A673 (cell line): ENCODE measurements around the gene SPATA25. TPM values are rescaled to one million over a fixed set of nuclear protein-coding genes. Genes with fewer than 3 reads are reported as not detected.

ENCODE experiments used
- BruUV-seq: library from RNA; stranded (reverse); fragments of 400-500 nt; replicated peaks from 2 replicates; lab custom pipeline; 2021; lab: Mats Ljungman, UMichigan
- CTCF ChIA-PET: fragments of 300-600 bp; sonication (Branson Sonifier 250); formaldehyde crosslinking; loops from one replicate; lab custom pipeline; 2022; ENCODE audit warnings: antibody characterized with exemption; lab: Charles Lee
- POLR2A ChIA-PET: fragments of 300-600 bp; sonication (Branson Sonifier 250); formaldehyde crosslinking; loops from one replicate; lab custom pipeline; 2022; ENCODE audit warnings: antibody characterized with exemption; ENCODE audit not compliant: low non-redundant PET; lab: Charles Lee
- DNase-seq: peaks from one replicate; pipeline ENCODE4 v3.0.0-alpha.2; 2015; ENCODE audit warnings: low spot score
- H3K27ac ChIP-seq: fragments of 200-600 bp; sonication (generic); 2 replicates; pipeline ENCODE4 v1.5.1; 2016; ENCODE audit warnings: mixed run types, low read depth, mild to moderate bottlenecking, mixed read lengths, antibody characterized with exemption, low read length; ENCODE audit not compliant: poor library complexity, severe bottlenecking
- H3K27me3 ChIP-seq: fragments of 200-600 bp; sonication (generic); replicated peaks from 2 replicates; pipeline ENCODE4 v1.6.1; 2017; ENCODE audit warnings: mixed run types, low read depth, mild to moderate bottlenecking, mixed read lengths, antibody characterized with exemption, low read length; ENCODE audit not compliant: insufficient read depth, poor library complexity
- H3K36me3 ChIP-seq: fragments of 200-600 bp; sonication (generic); 2 replicates; pipeline ENCODE4 v1.6.1; 2016; ENCODE audit warnings: mixed run types, mild to moderate bottlenecking, mixed read lengths, antibody characterized with exemption, low read length; ENCODE audit not compliant: insufficient read depth, poor library complexity, severe bottlenecking
- H3K4me1 ChIP-seq: fragments of 200-600 bp; sonication (generic); 2 replicates; pipeline ENCODE4 v1.6.1; 2017; ENCODE audit warnings: mixed run types, mild to moderate bottlenecking, mixed read lengths, antibody characterized with exemption, low read length; ENCODE audit not compliant: insufficient read depth, poor library complexity, severe bottlenecking
- H3K4me3 ChIP-seq: fragments of 200-600 bp; sonication (generic); 2 replicates; pipeline ENCODE4 v1.5.1; 2016; ENCODE audit warnings: low read depth, mixed run types, mild to moderate bottlenecking, mixed read lengths, low read length; ENCODE audit not compliant: poor library complexity, severe bottlenecking
- H3K9me3 ChIP-seq: fragments of 200-600 bp; sonication (generic); 2 replicates; pipeline ENCODE4 v1.6.1; 2016; ENCODE audit warnings: mixed run types, low read depth, mild to moderate bottlenecking, mixed read lengths, antibody characterized with exemption, low read length; ENCODE audit not compliant: poor library complexity, severe bottlenecking
- EZH2 ChIP-seq: fragments of 200-600 bp; sonication (generic); IDR thresholded peaks from 2 replicates; pipeline ENCODE4 v1.6.1; 2017; ENCODE audit warnings: borderline replicate concordance, low read depth, mild to moderate bottlenecking, mixed read lengths, antibody characterized with exemption, low read length; ENCODE audit not compliant: poor library complexity, severe bottlenecking
- intact Hi-C: fragments of 100-400 bp; cut with micrococcal nuclease; formaldehyde crosslinking; loops from one replicate; pipeline ENCODE4 v1.10.0; 2022; ENCODE audit not compliant: unreplicated experiment
- total RNA-seq: library from RNA; stranded (reverse); gene quantifications from 2 replicates; pipeline ENCODE4 v1.2.3, GENCODE V29; 2021
- TF ChIP-seq, protein P1 (sequence below): fragments of 300-800, 200-600 bp; sonication (generic); conservative IDR thresholded peaks from 2 replicates; pipeline ENCODE4 v1.5.1; 2017; ENCODE audit warnings: low read depth, mild to moderate bottlenecking, antibody characterized with exemption, low read length, moderate library complexity, mixed read lengths

The SPATA25 gene
- total RNA-seq, 1 experiment from 2014 or later = 1.9 TPM

GRCh38 chr20:45850238-45850637, 37.2 kb downstream of the SPATA25 start:
- intact Hi-C loops = no loop called here
- no peak overlapping the region for H3K27ac ChIP-seq
- H3K27me3 ChIP-seq = no peaks in the 10 kb centered on the region
- ChIA-PET CTCF (no interaction called here), POLR2A (no interaction called here)
- peaks cover 6% of the 10 kb centered on the region for H3K36me3 ChIP-seq
- DNase-seq = no peak
- TF ChIP-seq, protein P1, sequence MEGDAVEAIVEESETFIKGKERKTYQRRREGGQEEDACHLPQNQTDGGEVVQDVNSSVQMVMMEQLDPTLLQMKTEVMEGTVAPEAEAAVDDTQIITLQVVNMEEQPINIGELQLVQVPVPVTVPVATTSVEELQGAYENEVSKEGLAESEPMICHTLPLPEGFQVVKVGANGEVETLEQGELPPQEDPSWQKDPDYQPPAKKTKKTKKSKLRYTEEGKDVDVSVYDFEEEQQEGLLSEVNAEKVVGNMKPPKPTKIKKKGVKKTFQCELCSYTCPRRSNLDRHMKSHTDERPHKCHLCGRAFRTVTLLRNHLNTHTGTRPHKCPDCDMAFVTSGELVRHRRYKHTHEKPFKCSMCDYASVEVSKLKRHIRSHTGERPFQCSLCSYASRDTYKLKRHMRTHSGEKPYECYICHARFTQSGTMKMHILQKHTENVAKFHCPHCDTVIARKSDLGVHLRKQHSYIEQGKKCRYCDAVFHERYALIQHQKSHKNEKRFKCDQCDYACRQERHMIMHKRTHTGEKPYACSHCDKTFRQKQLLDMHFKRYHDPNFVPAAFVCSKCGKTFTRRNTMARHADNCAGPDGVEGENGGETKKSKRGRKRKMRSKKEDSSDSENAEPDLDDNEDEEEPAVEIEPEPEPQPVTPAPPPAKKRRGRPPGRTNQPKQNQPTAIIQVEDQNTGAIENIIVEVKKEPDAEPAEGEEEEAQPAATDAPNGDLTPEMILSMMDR = no peak
- no peak for TF ChIP-seq EZH2
- H3K4me1 ChIP-seq = no peaks in the 10 kb centered on the region
- no TSS peak for BruUV-seq
- no peak overlapping the region for H3K4me3 ChIP-seq
- no peaks in the 10 kb centered on the region for H3K9me3 ChIP-seq

DNA sequence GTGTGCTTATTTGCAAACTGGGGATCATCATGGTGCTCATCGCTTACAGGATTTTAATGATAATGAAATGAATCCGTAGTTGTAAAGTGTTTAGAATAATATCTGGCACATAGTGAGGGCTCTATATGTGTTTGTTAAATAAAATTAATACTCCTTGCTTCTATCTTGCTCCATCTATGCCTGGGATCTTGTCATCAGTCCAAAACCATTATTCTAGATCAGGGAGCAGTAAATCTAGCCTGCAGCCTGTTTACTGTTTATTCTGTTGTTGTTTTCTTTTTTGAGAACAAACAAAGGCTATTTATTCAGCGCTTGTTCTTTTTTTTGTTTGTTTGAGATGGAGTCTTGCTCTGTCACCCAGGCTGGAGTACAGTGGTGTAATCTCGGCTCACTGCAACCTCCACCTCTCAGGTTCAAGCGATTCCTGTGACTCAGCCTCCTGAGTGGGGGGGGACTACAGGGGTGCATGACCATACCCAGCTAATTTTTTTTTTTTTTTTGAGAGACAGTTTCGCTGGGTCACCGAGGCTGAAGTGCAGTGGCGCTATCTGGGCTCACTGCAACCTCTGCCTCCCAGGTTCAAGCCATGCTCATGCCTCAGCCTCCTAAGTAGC, 38.3 kb downstream of the SPATA25 start:
- no peak overlapping the region for H3K27ac ChIP-seq
- H3K9me3 ChIP-seq = no peaks in the 10 kb centered on the region
- H3K27me3 ChIP-seq = no peaks in the 10 kb centered on the region
- no peaks in the 10 kb centered on the region for H3K4me1 ChIP-seq
- ChIA-PET CTCF (no interaction called here), POLR2A (interaction anchor here (0.6 to 0.7 kb wide), 2 partner anchors 9 to 234 kb away, joined by 3 to 5 read pairs; no protein-coding TSS in a partner anchor)
- intact Hi-C loops = no loop called here
- H3K4me3 ChIP-seq = no peak overlapping the region
- DNase-seq = no peak
- TF ChIP-seq EZH2 = no peak
- TF ChIP-seq, protein P1 = no peak
- peaks cover 7% of the 10 kb centered on the region for H3K36me3 ChIP-seq
- no TSS peak for BruUV-seq

- H3K27me3 ChIP-seq = no peaks in the 10 kb centered on the region
- DNase-seq = no peak
- TF ChIP-seq EZH2 = no peak
- TF ChIP-seq, protein P1 = no peak
- no peaks in the 10 kb centered on the region for H3K4me1 ChIP-seq
- ChIA-PET CTCF (no interaction called here), POLR2A (no interaction called here)
- no TSS peak for BruUV-seq
- H3K36me3 ChIP-seq = peaks cover 14% of the 10 kb centered on the region
- no peaks in the 10 kb centered on the region for H3K9me3 ChIP-seq
- intact Hi-C loops = no loop called here
- H3K4me3 ChIP-seq = no peak overlapping the region
- no peak overlapping the region for H3K27ac ChIP-seq
Measured at GRCh38 chr20:45848421-45848820, 39.0 kb downstream of the SPATA25 start.
